DND-41 (cell line): ENCODE measurements around the gene PRUNE1.

ENCODE experiments used
- CTCF ChIP-seq: IDR thresholded peaks from 2 replicates; pipeline ENCODE4 v1.5.1; 2012; ENCODE audit warnings: borderline replicate concordance, low read length, moderate library complexity, mild to moderate bottlenecking; ENCODE audit not compliant: poor library complexity, severe bottlenecking; ENCODE audit errors: extremely low read depth
- EZH2 ChIP-seq: IDR thresholded peaks from 3 replicates; pipeline ENCODE4 v1.6.1; 2012; ENCODE audit warnings: borderline replicate concordance, low read depth, mild to moderate bottlenecking, moderate library complexity, low read length, inconsistent platforms; ENCODE audit not compliant: severe bottlenecking

GRCh38 chr1:150997949-150998348, 10.3 kb upstream of the PRUNE1 start:
- TF ChIP-seq CTCF, result no peak
- no peak for TF ChIP-seq EZH2
